ENCODE results near the gene MYRIP.
"Not testable (repeated sequence)": the region's sequence is repeated elsewhere in the genome, so short reads cannot be mapped to it uniquely, and the experiment has no call there.

Gene MYRIP

GRCh38 chr3:40129981-40130380 is 320.6 kb downstream of the MYRIP start:
- DNase-seq (ENCODE audit: low spot score): no peak

DNA sequence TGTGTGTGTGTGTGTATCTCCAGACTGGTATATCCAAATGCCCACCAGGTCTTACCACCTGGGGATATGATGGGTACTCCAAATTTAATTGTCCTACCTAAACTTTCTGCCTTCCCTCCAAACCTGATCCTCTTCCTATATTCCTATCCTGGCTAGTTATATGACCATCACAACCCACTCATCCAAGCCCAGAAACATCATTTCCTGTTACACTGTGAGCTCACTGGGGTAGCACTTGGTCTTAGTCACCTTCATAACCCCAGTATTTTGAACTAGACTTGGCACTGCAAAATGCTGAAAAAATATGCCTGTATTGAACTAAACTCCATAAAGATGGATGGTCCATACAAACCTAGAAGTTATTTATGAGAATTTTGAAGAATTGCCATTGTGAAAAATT is 321.3 kb downstream of the MYRIP start:
- DNase-seq (ENCODE audit: low spot score): no peak

GRCh38 chr3:40133886-40134575 is 324.6 kb downstream of the MYRIP start:
- not testable (repeated sequence) for DNase-seq (ENCODE audit: low spot score)

GRCh38 chr3:40137591-40138295 is 328.3 kb downstream of the MYRIP start:
- peak; percentile 38 for DNase-seq (ENCODE audit: low spot score)

DNA sequence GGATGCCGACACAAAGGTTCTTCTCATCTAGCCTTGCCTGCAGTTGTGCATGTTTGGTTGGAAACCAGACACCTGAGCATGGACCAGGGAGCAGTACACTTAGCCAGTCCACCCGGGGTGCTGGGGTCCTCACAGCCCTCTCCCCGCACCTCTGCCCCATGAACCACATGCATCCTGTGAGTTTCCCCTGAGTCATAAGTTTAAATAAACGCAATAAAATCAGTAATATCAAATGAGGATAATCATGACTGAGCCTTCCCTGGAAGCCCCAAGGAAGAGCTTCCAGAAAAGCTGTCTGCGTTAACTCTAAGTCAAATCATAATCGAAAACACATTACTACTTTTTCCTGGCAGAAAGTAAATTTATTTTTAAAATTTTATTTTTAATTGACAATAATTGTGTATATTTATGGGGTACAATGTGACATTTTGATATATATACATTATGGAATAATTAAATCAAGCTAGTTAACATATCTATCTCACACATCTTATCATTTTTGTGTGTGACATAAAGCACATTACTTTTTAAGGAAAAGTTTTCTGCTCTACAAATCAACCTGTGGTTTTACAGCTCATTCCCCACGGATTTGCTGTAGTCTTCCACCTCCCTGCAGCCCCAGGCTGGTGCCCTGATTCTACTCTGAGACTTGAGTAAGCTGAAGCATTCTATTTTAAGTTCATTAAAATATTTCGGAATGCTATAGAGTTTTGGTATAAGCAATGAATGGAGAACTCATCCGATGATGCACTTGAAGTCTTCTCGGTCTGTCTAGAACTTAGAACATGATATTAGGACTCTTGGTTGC is 334.1 kb downstream of the MYRIP start:
- DNase-seq (ENCODE audit: low spot score): no peak

DNA sequence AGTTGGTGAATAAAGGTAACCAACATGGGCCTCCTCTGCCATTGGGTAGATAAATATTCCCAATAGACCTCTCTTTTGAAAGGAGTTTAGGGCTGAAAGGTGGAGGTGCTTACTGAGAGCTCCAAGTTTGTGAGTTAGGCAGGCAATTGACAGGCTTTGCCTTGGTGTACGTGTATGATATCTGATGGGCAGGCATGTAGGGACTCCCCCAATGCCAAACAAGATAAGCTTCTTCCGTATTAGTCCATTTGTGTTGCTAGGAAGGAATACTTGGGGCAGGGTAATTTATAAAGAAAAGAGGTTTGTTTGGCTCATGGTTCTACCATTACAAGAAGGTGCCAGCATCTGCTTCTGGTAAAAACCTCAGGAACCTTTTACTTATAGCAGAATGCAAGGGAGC is 339.4 kb downstream of the MYRIP start:
- DNase-seq (ENCODE audit: low spot score): no peak

GRCh38 chr3:40152482-40153133 is 343.2 kb downstream of the MYRIP start:
- DNase-seq (ENCODE audit: low spot score): no peak

GRCh38 chr3:40160933-40161332 is 351.5 kb downstream of the MYRIP start:
- DNase-seq (ENCODE audit: low spot score): no peak

GRCh38 chr3:40162616-40163015 is 353.2 kb downstream of the MYRIP start:
- no peak for DNase-seq (ENCODE audit: low spot score)

DNA sequence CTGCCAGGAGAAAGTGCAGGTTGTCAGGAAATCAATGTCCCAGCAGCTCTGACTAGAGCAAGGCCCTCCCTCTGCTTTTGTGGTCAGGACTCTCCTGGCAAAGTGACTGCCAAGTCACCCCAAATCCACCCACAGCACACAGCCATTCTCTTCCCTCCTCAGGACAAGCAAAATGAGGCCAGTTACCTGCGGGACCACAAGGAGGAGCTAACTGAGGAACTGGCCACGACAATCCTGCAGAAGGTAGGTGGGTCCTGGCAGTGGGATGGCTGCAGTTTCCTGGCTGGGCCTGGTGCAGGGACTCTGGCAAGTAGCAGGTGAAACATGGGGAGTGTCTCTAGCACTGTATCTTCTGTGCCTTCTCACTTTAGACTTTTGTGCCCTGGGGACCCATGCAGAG is 357.6 kb downstream of the MYRIP start:
- no peak for DNase-seq (ENCODE audit: low spot score)

DNA sequence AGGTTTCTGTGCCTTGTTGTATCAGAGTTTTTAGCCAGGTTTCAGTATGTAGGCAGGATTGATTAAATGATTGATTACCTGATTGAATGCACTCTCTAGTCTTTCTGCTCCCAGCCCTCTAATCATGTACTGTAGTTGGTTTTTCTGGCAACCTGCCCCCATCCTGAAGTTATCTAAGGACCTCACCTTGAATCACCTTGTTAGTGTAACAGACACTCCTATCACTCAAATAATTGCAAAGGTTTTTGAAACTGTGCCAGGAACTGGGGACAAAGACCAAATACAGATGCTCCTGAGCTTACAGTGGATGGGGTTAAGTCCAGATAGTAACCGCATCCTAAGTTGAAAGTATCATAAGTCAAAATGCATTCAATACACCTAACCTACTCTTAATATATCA is 358.5 kb downstream of the MYRIP start:
- DNase-seq (ENCODE audit: low spot score): no peak

DNA sequence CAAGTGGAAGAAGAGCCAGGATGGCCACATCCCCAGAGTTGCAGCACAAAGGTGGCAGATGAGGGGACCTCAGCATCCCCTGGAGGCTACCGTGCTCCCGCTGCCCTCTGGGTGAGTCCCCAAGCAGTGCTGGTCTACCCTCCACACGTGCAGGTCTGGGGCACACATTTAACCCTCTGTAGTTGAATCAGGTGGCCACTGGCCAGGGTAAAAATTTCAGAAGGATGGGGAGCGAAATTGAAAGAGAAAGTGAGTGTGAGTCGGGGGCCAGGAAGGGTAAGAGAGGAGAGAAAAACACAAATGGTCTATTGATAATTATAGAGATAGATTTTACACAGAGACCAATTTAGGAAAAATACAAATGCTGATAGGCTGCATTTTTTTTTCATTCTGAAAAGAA is 360.6 kb downstream of the MYRIP start:
- no peak for DNase-seq (ENCODE audit: low spot score)

- no peak for DNase-seq (ENCODE audit: low spot score)
Measured at GRCh38 chr3:40170395-40170794, 361.0 kb downstream of the MYRIP start.

DNA sequence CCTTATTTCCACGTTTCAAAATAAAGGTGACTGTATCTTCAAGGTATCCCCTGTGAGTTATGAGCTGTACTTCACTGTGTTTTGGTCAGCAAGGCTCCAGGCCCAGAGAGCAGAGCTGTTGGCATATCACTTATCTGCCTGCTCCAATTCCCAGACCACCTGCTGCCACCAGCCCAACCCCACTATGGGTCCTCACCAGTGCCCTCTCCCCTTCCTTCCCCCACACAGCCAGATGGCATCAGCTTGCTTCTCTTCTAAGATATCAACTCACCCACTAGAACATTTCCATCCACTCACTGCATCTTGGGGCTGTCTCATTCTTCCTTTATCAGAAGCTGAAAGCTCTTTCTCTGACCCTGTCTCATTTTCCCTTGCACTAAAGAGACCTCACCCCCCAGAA is 363.2 kb downstream of the MYRIP start:
- no peak for DNase-seq (ENCODE audit: low spot score)

GRCh38 chr3:40173227-40173721 is 363.9 kb downstream of the MYRIP start:
- no peak for DNase-seq (ENCODE audit: low spot score)

DNA sequence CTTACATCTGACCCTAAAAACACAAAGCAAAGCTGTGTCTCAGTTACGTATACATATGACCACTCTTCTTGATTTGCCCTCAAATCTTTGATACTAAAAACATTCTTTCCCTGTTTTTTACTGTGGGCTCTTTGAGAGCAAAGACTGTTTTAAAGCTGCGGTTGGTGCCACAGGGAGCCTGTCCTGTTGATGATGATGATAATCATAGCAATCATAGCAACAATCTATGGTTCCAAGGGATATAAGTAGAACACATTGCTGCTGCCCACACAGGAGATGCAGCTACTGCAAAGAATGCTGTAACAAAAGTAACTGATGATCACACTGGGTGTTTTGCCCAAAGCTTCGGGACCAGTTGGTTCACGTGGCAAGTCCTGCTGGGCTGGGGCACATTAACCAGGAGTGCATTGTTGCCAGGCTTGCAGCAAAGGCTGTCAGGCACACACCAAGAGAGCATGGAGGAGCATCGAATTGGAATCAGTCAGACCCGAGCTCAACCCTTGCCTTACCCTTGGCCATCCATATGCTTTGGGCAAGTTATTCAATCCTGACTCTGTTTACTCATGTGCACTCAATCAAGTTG is 368.7 kb downstream of the MYRIP start:
- no peak for DNase-seq (ENCODE audit: low spot score)

GRCh38 chr3:40179016-40179415 is 369.6 kb downstream of the MYRIP start:
- peak; percentile 62 for DNase-seq (ENCODE audit: low spot score)

DNA sequence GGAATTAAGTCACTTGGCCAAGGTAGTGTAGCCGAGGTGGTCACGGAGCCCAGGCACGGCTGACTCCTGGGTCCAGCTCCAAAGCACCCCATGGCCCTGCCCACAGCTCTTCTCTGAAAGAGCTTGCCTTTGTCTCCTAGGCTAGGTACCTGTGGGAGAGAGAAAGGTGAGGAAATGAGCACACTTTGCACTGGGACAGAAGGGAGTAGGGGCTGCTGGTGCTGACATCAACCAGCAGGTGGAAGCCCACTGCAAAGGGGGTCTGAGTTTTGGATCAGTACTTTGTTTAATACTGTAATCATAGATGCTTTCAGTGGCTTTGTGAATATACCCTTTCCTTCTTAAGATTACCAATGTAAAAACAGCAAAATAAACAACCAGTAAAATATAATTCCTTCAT is 371.8 kb downstream of the MYRIP start:
- no peak for DNase-seq (ENCODE audit: low spot score)

DNA sequence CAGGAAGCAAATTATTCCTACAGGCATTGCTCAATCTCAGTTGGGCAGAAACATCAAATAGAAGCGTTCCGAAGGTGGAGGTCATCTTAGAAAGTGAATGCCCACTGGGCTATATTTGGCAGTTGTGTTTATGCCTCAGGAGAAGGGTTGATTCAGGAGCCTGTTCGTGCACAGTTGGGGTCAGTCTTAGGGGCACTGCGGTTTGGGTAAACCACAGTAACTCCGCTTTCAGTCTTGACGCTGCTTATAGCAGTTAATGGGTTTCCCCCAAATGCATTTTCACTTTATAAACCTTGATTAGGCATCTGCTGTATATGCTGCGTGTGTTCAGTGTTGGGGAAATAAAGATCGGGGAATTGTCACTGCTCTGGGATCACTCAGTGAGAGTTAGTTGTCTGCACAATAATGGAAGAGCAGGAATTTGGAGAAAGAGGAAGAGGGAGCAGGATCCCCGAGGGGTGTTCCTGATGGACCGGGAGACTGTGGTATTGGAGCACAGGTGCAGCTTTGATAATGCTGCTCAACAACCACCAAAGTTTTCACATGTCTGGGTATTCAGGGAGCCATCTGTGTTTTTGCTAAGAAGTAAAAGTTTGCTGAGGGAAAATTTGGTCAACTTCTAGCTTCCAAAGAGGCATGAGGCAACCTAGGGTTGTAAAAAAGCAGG is 375.8 kb downstream of the MYRIP start:
- no peak for DNase-seq (ENCODE audit: low spot score)

DNA sequence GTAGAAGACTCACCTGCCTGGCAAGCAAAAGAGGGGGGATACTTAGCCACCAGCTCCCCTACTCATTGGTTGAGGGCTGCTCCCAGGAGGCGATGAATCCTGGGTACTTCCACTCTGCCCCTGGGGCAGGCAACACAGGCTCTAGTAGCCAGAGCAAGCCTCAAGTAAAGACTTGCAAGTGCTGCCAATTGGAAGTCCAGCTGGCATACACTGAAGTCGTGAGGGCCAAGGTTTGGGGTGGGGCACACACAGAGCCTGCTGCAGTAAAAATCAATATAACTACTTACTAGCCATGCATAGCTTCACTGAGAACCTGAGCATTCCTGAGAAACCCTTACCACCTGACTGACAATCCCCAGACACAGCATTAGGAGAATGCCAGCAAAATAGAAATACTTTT is 377.1 kb downstream of the MYRIP start:
- DNase-seq (ENCODE audit: low spot score): no peak

DNA sequence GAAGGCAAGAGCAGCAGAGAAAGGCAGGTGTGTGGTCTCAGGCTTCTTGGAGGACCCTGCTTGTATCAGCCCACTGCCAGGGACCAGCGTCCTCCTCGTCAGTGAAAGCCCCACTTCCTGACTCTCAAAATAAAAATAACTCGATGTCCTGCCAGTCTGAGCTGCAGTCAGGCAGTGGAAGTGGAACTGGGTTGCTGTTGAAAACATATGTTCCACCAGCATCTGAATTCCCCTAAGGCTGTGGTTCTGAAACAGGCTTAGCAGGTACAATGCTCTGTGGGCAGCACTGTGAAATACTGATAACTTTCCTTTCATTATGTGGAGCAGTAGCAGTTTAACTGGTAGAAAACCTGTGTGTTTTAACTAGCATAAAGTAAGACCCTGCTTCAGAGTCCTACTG is 378.5 kb downstream of the MYRIP start:
- no peak for DNase-seq (ENCODE audit: low spot score)

Measured in AG08396 (cell line).